K562 (cell line): Measurements from ENCODE around the gene NDUFV2. TPM values are rescaled to one million over a fixed set of nuclear protein-coding genes. Genes with fewer than 3 reads are reported as not detected.

ENCODE experiments used
- CBX2 ChIP-seq: fragments of 200-600 bp; sonication (generic); IDR thresholded peaks from one replicate; pipeline ENCODE4 v1.6.1; 2012; ENCODE audit warnings: mild to moderate bottlenecking, low read length, inconsistent platforms; ENCODE audit not compliant: insufficient read depth, poor library complexity, severe bottlenecking
- DACH1 ChIP-seq: fragments of 450-650 bp; IDR thresholded peaks from 2 replicates; pipeline ENCODE4 v1.6.1; 2018; ENCODE audit not compliant: partially characterized antibody
- FOXK1 ChIP-seq: sonication (generic); formaldehyde crosslinking; IDR thresholded peaks from 2 replicates; pipeline ENCODE4 v1.8.0; 2022; ENCODE audit warnings: missing genetic modification reagents, mild to moderate bottlenecking, borderline replicate concordance
- HMBOX1 ChIP-seq: sonication (generic); IDR thresholded peaks from 2 replicates; pipeline ENCODE4 v1.6.1; 2016
- L3MBTL2 ChIP-seq: fragments of 450-650 bp; IDR thresholded peaks from 2 replicates; pipeline ENCODE4 v1.6.1; 2016; ENCODE audit warnings: mild to moderate bottlenecking, moderate library complexity
- MECOM ChIP-seq: fragments of 250-450 bp; sonication (Bioruptor Pico); IDR thresholded peaks from 2 replicates; pipeline ENCODE4 v1.8.0; 2022; ENCODE audit warnings: inconsistent platforms
- MYBL2 ChIP-seq, 2 experiments: fragments of 450-650 bp in 1 of 2; sonication (generic) in 1 of 2; formaldehyde crosslinking in 1 of 2; IDR thresholded peaks; 2 replicates each; pipeline versions ENCODE4 v1.6.1 to v1.8.1; 2017 to 2022; ENCODE audit warnings: borderline replicate concordance in 1 of 2, inconsistent platforms in 1 of 2, low read depth in 1 of 2, mild to moderate bottlenecking in 1 of 2, missing genetic modification reagents in 1 of 2, moderate library complexity in 1 of 2
- NBN ChIP-seq: fragments of 450-650 bp; IDR thresholded peaks from 2 replicates; pipeline ENCODE4 v1.6.1; 2016; ENCODE audit warnings: low read depth, mild to moderate bottlenecking
- NCOR1 ChIP-seq: fragments of 450-650 bp; IDR thresholded peaks from 2 replicates; pipeline ENCODE4 v1.6.1; 2016; ENCODE audit warnings: mild to moderate bottlenecking, moderate library complexity
- RAD21 ChIP-seq, 2 experiments: fragments of 250-450 bp in 1 of 2; fragments of 450-650 bp in 1 of 2; sonication (Bioruptor Pico) in 1 of 2; formaldehyde crosslinking in 1 of 2; IDR thresholded peaks in 1 of 2; conservative IDR thresholded peaks in 1 of 2; 2 replicates each; pipeline versions ENCODE4 v1.4.0 to v1.8.0; 2020 to 2022; ENCODE audit warnings: mild to moderate bottlenecking in 2 of 2, moderate library complexity in 1 of 2
- RBM34 ChIP-seq: fragments of 200-400 bp; formaldehyde crosslinking; IDR thresholded peaks from 2 replicates; pipeline ENCODE4 v1.6.1; 2018; ENCODE audit warnings: low read length, borderline replicate concordance; ENCODE audit not compliant: insufficient read depth
- SAP30 ChIP-seq: fragments of 200-600 bp; sonication (generic); IDR thresholded peaks from 2 replicates; pipeline ENCODE4 v1.6.1; 2012; ENCODE audit warnings: borderline replicate concordance, low read depth, mild to moderate bottlenecking, moderate library complexity, low read length, control low read depth, inconsistent platforms; ENCODE audit not compliant: insufficient read depth, poor library complexity, severe bottlenecking
- SIRT6 ChIP-seq: IDR thresholded peaks from one replicate; pipeline ENCODE4 v1.6.1; 2012; ENCODE audit warnings: low read depth, mild to moderate bottlenecking, control low read depth, inconsistent platforms, low read length, moderate library complexity
- TCF7L2 ChIP-seq: fragments of 150-350 bp; IDR thresholded peaks from 2 replicates; pipeline ENCODE4 v1.6.1; 2016; ENCODE audit warnings: low read depth, mild to moderate bottlenecking, low read length, moderate library complexity
- THAP7 ChIP-seq: fragments of 250-450 bp; sonication (Bioruptor Pico); IDR thresholded peaks from 2 replicates; pipeline ENCODE4 v1.5.0; 2021
- ZNF592 ChIP-seq: fragments of 450-650 bp; IDR thresholded peaks from 2 replicates; pipeline ENCODE4 v1.6.1; 2017; ENCODE audit warnings: antibody characterized with exemption, mild to moderate bottlenecking
- ZNF830 ChIP-seq: fragments of 250-450 bp; sonication (Bioruptor Pico); IDR thresholded peaks from 2 replicates; pipeline ENCODE4 v1.5.0; 2021; ENCODE audit warnings: mild to moderate bottlenecking
- polyA plus RNA-seq, 8 experiments: library from polyadenylated mRNA; depleted of rRNA in 4 of 8; stranded (reverse) in 5 of 8; unstranded in 3 of 8; fragments of >200 nt; fragmentation: Nextera tagmentation in 2 of 8; fragmentation: Illumina TruSeq in 1 of 8; extraction: Ambion mirVana in 2 of 8; extraction: Trizol in 1 of 8; gene quantifications; 2 replicates each; pipeline versions ENCODE4 v1.2.1 to v1.2.3, GENCODE V29; 2011 to 2014; ENCODE audit warnings: inconsistent platforms in 1 of 8, missing spikeins in 1 of 8
- total RNA-seq, 7 experiments: library from RNA; depleted of rRNA in 6 of 7; stranded (reverse); fragments of >200 nt in 6 of 7; fragmentation: Illumina TruSeq in 2 of 7; extraction: Trizol in 2 of 7; gene quantifications; 2 replicates each; pipeline versions ENCODE4 v1.2.1 to v1.2.3, GENCODE V29; 2011 to 2021; ENCODE audit warnings: low replicate concordance in 1 of 7
- TF ChIP-seq, protein P1 (sequence below), 2 experiments: fragments of 450-650 bp; conservative IDR thresholded peaks; 2 replicates each; pipeline ENCODE4 v1.6.1; 2017; ENCODE audit warnings: mild to moderate bottlenecking in 2 of 2, moderate library complexity in 2 of 2

Gene NDUFV2
- total and polyA plus RNA-seq, 9 of the 15 experiments (the other 6 are each of a cell fraction or from before 2014, with no cell fraction given), result 213 to 550 (median 384) TPM

DNA sequence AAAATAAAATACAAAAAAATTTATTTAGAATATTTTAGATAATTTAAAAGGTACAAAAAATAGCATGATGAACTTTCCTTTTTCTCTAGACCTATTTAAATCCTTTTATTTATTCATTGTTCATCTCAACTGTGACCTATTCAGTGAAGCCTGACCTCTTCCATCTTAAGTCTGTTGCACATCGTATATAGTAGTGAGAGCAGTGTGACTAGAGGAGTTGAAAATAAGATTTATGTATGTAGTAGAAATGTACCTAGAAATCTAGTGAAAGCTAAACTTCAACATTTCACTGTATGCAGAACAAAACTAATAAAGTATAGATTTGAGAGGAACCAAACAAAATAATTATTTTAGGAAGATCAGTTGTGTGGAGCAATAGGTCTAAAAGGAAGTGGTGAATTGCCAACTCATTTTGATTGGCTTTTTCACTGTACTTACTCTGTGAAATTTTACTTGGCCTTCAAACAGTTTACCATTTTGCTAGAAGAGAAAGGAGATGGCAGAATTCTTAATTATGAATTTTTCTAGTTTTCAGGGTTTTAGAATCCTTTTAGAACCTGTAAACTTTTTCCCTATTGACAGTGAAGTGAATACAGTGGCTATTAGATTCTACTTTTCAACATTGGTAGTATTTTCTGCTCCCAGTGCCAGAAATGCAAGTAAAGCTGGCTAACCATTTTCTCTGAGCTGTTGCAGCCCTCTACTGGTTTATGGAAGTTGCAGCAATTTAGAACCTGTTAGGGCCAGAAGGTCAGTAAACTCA is 45.1 kb downstream of the NDUFV2 start (continued):
- TF ChIP-seq ZNF592 (peak; percentile 64), THAP7 (CRISPR knock-in tag) (no peak), TCF7L2 (no peak), MECOM (CRISPR knock-in tag) (no peak), MYBL2 (IDR thresholded peaks at IDR 0.05; ENCODE audit: low read depth) (no peak; the same call in 1 of the 2 replicates), MYBL2 (CRISPR knock-in tag; IDR thresholded peaks at IDR 0.05; ENCODE audit: borderline replicate concordance) (no peak), ZNF830 (CRISPR knock-in tag) (no peak), RAD21 (CRISPR knock-in tag; conservative IDR thresholded peaks at IDR 0.05 in 1 of 2, IDR thresholded peaks at IDR 0.05 in 1 of 2) (peak; percentile 96), RBM34 (no peak), SAP30 (no peak), FOXK1 (CRISPR knock-in tag) (no peak), HMBOX1 (peak; percentile 26; the same call in 1 of the 2 replicates), CBX2 (no peak), NBN (0 out of 2 replicates have a peak, but pooled peaks have one; percentile 15), NCOR1 (no peak), DACH1 (no peak), L3MBTL2 (no peak), SIRT6 (no peak)
- TF ChIP-seq, protein P1, sequence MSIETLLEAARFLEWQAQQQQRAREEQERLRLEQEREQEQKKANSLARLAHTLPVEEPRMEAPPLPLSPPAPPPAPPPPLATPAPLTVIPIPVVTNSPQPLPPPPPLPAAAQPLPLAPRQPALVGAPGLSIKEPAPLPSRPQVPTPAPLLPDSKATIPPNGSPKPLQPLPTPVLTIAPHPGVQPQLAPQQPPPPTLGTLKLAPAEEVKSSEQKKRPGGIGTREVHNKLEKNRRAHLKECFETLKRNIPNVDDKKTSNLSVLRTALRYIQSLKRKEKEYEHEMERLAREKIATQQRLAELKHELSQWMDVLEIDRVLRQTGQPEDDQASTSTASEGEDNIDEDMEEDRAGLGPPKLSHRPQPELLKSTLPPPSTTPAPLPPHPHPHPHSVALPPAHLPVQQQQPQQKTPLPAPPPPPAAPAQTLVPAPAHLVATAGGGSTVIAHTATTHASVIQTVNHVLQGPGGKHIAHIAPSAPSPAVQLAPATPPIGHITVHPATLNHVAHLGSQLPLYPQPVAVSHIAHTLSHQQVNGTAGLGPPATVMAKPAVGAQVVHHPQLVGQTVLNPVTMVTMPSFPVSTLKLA (conservative IDR thresholded peaks at IDR 0.05), result 0 out of 4 replicates have a peak, but pooled peaks of 1 of the 2 experiments have one; percentile 8
